ENCODE data around the gene SGSH.

GRCh38 chr17:80169784-80170500, 50.2 kb downstream of the SGSH start, which contains the start of gene CARD14:
- no peak for TF ChIP-seq CTCF (IDR thresholded peaks at IDR 0.05)
- no peak for TF ChIP-seq EP300 (IDR thresholded peaks at IDR 0.05)
- TF ChIP-seq POLR2A (IDR thresholded peaks at IDR 0.05): no peak

Data from suprapubic skin (tissue), 3 donors.